ENCODE measurements around the gene CD180. TPM values are rescaled to one million over a fixed set of nuclear protein-coding genes. Genes with fewer than 3 reads are reported as not detected.
"Not testable (repeated sequence)": the region's sequence is repeated elsewhere in the genome, so short reads cannot be mapped to it uniquely, and the experiment has no call there.

CD180 gene
- total RNA-seq, 1 donor from 2014 or later: not detected

DNA sequence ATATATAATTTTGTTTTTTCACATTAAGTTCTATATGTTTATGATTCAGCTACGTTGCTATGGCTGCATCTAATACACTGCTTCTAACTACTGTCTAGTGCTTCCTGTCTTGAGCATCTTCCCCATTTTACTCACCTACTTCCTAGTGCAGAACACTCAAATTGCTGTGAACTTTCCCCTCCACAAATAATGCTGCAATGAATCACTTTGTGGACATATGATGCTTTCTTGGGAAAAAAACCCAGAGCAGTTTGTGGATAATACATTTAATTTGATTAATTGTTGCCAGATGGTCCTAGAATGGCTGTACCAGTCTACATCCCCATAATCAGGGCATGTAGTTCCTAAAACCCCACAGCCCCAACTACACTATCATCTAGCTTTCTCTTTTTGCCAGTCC is 18.5 kb downstream of the CD180 start:
- no peak for DNase-seq
- H3K9me3 Mint-ChIP-seq (ENCODE audit: unreplicated experiment): peaks cover 11% of the 10 kb centered on the region
- no peaks in the 10 kb centered on the region for H3K4me1 Mint-ChIP-seq (ENCODE audit: low read depth, unreplicated experiment)
- no peak overlapping the region for H3K27ac Mint-ChIP-seq (ENCODE audit: unreplicated experiment)
- no peaks in the 10 kb centered on the region for H3K27me3 Mint-ChIP-seq (ENCODE audit: unreplicated experiment)
- H3K4me3 Mint-ChIP-seq (ENCODE audit: unreplicated experiment): no peak overlapping the region
- TF ChIP-seq, protein P1, sequence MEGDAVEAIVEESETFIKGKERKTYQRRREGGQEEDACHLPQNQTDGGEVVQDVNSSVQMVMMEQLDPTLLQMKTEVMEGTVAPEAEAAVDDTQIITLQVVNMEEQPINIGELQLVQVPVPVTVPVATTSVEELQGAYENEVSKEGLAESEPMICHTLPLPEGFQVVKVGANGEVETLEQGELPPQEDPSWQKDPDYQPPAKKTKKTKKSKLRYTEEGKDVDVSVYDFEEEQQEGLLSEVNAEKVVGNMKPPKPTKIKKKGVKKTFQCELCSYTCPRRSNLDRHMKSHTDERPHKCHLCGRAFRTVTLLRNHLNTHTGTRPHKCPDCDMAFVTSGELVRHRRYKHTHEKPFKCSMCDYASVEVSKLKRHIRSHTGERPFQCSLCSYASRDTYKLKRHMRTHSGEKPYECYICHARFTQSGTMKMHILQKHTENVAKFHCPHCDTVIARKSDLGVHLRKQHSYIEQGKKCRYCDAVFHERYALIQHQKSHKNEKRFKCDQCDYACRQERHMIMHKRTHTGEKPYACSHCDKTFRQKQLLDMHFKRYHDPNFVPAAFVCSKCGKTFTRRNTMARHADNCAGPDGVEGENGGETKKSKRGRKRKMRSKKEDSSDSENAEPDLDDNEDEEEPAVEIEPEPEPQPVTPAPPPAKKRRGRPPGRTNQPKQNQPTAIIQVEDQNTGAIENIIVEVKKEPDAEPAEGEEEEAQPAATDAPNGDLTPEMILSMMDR (IDR thresholded peaks at IDR 0.05; ENCODE audit: partially characterized antibody, unreplicated experiment): no peak
- peaks cover 14% of the 10 kb centered on the region for H3K36me3 Mint-ChIP-seq (ENCODE audit: unreplicated experiment)

DNA sequence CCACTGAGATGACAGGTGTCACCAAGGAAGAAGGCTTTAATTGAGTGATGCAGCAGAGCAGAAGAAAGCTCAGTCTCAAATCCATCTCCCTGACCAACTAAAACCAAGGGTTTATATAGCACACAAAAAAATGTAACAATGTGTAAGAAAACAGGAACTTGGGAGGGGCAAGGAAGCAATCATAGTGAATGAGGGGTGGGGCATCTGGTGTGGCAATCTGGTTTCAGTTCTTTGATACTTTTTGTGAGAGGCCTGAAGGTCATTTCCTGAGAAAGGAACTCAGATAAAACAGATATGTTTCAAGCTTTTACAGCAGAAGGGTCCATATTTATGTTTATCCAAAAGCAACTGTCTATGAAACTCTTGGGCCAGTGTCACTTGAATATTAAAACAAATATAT is 19.7 kb downstream of the CD180 start:
- H3K27ac Mint-ChIP-seq (ENCODE audit: unreplicated experiment): no peak overlapping the region
- no peaks in the 10 kb centered on the region for H3K4me1 Mint-ChIP-seq (ENCODE audit: low read depth, unreplicated experiment)
- H3K36me3 Mint-ChIP-seq (ENCODE audit: unreplicated experiment): peaks cover 10% of the 10 kb centered on the region
- no peaks in the 10 kb centered on the region for H3K27me3 Mint-ChIP-seq (ENCODE audit: unreplicated experiment)
- H3K4me3 Mint-ChIP-seq (ENCODE audit: unreplicated experiment): no peak overlapping the region
- H3K9me3 Mint-ChIP-seq (ENCODE audit: unreplicated experiment): peaks cover 11% of the 10 kb centered on the region
- DNase-seq: no peak
- TF ChIP-seq, protein P1 (IDR thresholded peaks at IDR 0.05; ENCODE audit: partially characterized antibody, unreplicated experiment): no peak

DNA sequence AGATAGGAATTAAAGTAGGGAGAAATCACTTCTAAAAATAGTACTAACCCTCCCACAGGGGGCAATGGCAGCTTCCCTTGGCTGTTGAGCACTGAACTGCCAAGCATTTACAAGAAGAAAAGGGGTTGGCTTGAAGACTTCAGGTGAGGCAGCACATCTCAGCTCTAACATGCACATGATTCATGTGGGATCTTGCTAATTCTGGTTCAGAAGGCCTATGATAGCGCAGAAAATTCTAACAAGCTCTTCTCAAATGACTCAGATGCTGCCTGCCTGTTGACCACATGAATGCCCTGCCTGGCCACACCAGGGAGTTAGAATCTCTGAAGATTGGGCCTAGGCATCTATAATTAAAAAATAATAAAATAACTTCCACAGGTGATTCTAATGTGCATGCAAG is 22.6 kb downstream of the CD180 start:
- TF ChIP-seq, protein P1 (IDR thresholded peaks at IDR 0.05; ENCODE audit: partially characterized antibody, unreplicated experiment): no peak
- no peaks in the 10 kb centered on the region for H3K27me3 Mint-ChIP-seq (ENCODE audit: unreplicated experiment)
- no peaks in the 10 kb centered on the region for H3K4me1 Mint-ChIP-seq (ENCODE audit: low read depth, unreplicated experiment)
- H3K36me3 Mint-ChIP-seq (ENCODE audit: unreplicated experiment): peaks cover 10% of the 10 kb centered on the region
- H3K9me3 Mint-ChIP-seq (ENCODE audit: unreplicated experiment): peaks cover 11% of the 10 kb centered on the region
- no peak overlapping the region for H3K27ac Mint-ChIP-seq (ENCODE audit: unreplicated experiment)
- no peak overlapping the region for H3K4me3 Mint-ChIP-seq (ENCODE audit: unreplicated experiment)
- DNase-seq: no peak

DNA sequence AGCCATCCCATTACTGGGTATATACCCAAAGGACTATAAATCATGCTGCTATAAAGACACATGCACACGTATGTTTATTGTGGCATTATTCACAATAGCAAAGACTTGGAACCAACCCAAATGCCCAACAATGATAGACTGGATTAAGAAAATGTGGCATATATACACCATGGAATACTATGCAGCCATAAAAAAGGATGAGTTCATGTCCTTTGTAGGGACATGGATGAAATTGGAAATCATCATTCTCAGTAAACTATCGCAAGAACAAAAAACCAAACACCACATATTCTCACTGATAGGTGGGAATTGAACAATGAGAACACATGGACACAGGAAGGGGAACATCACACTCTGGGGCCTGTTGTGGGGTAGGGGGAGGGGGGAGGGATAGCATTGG is 23.2 kb downstream of the CD180 start:
- not testable (repeated sequence) for H3K27ac Mint-ChIP-seq (ENCODE audit: unreplicated experiment); DNase-seq; H3K27me3 Mint-ChIP-seq (ENCODE audit: unreplicated experiment); H3K36me3 Mint-ChIP-seq (ENCODE audit: unreplicated experiment); H3K4me3 Mint-ChIP-seq (ENCODE audit: unreplicated experiment); H3K4me1 Mint-ChIP-seq (ENCODE audit: low read depth, unreplicated experiment)
- peaks cover 11% of the 10 kb centered on the region for H3K9me3 Mint-ChIP-seq (ENCODE audit: unreplicated experiment)

DNA sequence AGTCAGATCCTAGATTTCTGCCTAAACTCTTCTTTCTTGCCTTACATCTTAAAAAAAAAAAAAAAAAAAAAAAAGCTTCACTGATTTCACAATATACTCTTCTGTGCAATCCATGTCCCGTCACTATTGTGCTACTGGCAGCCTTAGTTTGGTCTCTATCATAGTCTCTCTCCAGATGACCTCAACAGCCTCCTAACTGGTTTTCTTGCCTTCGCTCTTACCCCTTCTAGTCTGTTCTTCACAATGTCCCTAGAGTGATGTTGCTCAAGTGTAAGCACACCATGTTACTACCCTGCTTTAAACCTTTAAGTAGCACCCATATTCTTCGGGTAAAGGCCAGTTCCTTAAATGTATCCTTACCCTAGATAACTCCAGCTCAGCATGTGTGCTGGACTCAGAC is 25.8 kb downstream of the CD180 start:
- TF ChIP-seq, protein P1 (IDR thresholded peaks at IDR 0.05; ENCODE audit: partially characterized antibody, unreplicated experiment): no peak
- Mint-ChIP-seq H3K27ac (ENCODE audit: unreplicated experiment) (no peak overlapping the region), H3K4me1 (ENCODE audit: low read depth, unreplicated experiment) (no peaks in the 10 kb centered on the region), H3K9me3 (ENCODE audit: unreplicated experiment) (no peaks in the 10 kb centered on the region), H3K36me3 (ENCODE audit: unreplicated experiment) (no peaks in the 10 kb centered on the region), H3K4me3 (ENCODE audit: unreplicated experiment) (no peak overlapping the region), H3K27me3 (ENCODE audit: unreplicated experiment) (no peaks in the 10 kb centered on the region)
- DNase-seq: no peak

DNA sequence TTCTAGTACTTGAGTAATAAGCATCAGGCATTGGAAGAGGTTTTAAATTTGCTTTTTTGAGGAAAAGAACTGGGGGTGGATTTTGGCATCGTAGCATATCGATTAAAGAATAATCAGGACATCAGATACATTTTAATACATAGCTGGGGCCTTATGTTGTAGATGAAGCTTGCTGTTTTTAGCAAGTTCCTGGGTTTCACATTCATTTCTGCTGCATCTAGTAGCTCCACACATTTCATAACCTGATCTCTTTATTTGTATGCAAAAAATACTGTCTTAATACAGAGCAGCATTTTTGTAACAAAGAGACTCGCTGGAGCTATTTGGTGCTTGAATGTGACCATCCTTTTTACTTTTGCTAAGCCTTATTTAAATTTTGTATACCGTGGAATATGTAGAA is 28.5 kb downstream of the CD180 start:
- Mint-ChIP-seq H3K27me3 (ENCODE audit: unreplicated experiment) (no peaks in the 10 kb centered on the region), H3K4me1 (ENCODE audit: low read depth, unreplicated experiment) (no peaks in the 10 kb centered on the region), H3K4me3 (ENCODE audit: unreplicated experiment) (no peak overlapping the region), H3K27ac (ENCODE audit: unreplicated experiment) (no peak overlapping the region), H3K36me3 (ENCODE audit: unreplicated experiment) (no peaks in the 10 kb centered on the region), H3K9me3 (ENCODE audit: unreplicated experiment) (no peaks in the 10 kb centered on the region)
- TF ChIP-seq, protein P1 (IDR thresholded peaks at IDR 0.05; ENCODE audit: partially characterized antibody, unreplicated experiment): no peak
- no peak for DNase-seq
